OCI-LY7 (cell line): ENCODE measurements around the gene NIM1K. TPM values are rescaled to one million over a fixed set of nuclear protein-coding genes. Genes with fewer than 3 reads are reported as not detected.

Source experiments
- BruUV-seq: library from RNA; stranded (reverse); fragments of 400-500 nt; replicated peaks from 2 replicates; lab custom pipeline; 2021; lab: Mats Ljungman, UMichigan
- CTCF ChIA-PET: fragments of 300-600 bp; sonication (Branson Sonifier 250); formaldehyde crosslinking; loops from one replicate; lab custom pipeline; 2022; ENCODE audit warnings: antibody characterized with exemption; ENCODE audit not compliant: unreplicated experiment; lab: Charles Lee
- POLR2A ChIA-PET: fragments of 300-600 bp; sonication (Branson Sonifier 250); formaldehyde crosslinking; loops from one replicate; lab custom pipeline; 2022; ENCODE audit warnings: antibody characterized with exemption; lab: Charles Lee
- DNase-seq: peaks from one replicate; pipeline ENCODE4 v3.0.0-alpha.2; 2015; ENCODE audit warnings: low spot score
- H2AFZ ChIP-seq: fragments of 200-600 bp; sonication (generic), shearing (Covaris generic); 2 replicates; pipeline ENCODE4 v1.6.1; 2014; ENCODE audit warnings: mild to moderate bottlenecking, antibody characterized with exemption, low read length, moderate library complexity
- H3K27ac ChIP-seq: fragments of 200-600 bp; sonication (generic); 2 replicates; pipeline ENCODE4 v1.5.1; 2014; ENCODE audit warnings: mixed run types, low read depth, mild to moderate bottlenecking, moderate library complexity, low read length, inconsistent platforms; ENCODE audit not compliant: poor library complexity, severe bottlenecking
- H3K36me3 ChIP-seq: fragments of 200-600 bp; sonication (generic); 2 replicates; pipeline ENCODE4 v1.6.1; 2014; ENCODE audit warnings: mild to moderate bottlenecking, antibody characterized with exemption, low read length, moderate library complexity, mixed read lengths; ENCODE audit not compliant: insufficient read depth
- H3K4me1 ChIP-seq: fragments of 200-600 bp; sonication (generic); 2 replicates; pipeline ENCODE4 v1.5.1; 2014; ENCODE audit warnings: mild to moderate bottlenecking, low read length; ENCODE audit not compliant: insufficient read depth, poor library complexity, severe bottlenecking
- H3K4me2 ChIP-seq: fragments of 200-600 bp; sonication (generic); 2 replicates; pipeline ENCODE4 v1.6.1; 2014; ENCODE audit warnings: mild to moderate bottlenecking, low read length
- H3K4me3 ChIP-seq: fragments of 200-600 bp; sonication (generic); 2 replicates; pipeline ENCODE4 v1.5.1; 2014; ENCODE audit warnings: mild to moderate bottlenecking, low read depth, low read length; ENCODE audit not compliant: poor library complexity, severe bottlenecking
- H3K79me2 ChIP-seq: fragments of 200-600 bp; sonication (generic); 2 replicates; pipeline ENCODE4 v1.6.1; 2016; ENCODE audit warnings: low read depth, mild to moderate bottlenecking, low read length, moderate library complexity, mixed read lengths; ENCODE audit not compliant: insufficient read depth
- H3K9me2 ChIP-seq: fragments of 200-600 bp; sonication (generic); 2 replicates; pipeline ENCODE4 v1.6.1; 2016; ENCODE audit warnings: mild to moderate bottlenecking, low read length, mixed read lengths; ENCODE audit not compliant: insufficient read depth
- H3K9me3 ChIP-seq: fragments of 200-600 bp; sonication (generic); 2 replicates; pipeline ENCODE4 v1.6.1; 2014; ENCODE audit warnings: mild to moderate bottlenecking, mixed run types, low read length, mixed read lengths
- H4K20me1 ChIP-seq: fragments of 200-600 bp; sonication (generic); 2 replicates; pipeline ENCODE4 v1.6.1; 2014; ENCODE audit warnings: mild to moderate bottlenecking, antibody characterized with exemption, low read length, moderate library complexity, mixed read lengths; ENCODE audit not compliant: insufficient read depth
- CTCF ChIP-seq: fragments of 200-600 bp; sonication (generic); conservative IDR thresholded peaks from 2 replicates; pipeline ENCODE4 v1.5.1; 2014; ENCODE audit warnings: mild to moderate bottlenecking, antibody characterized with exemption, low read length, moderate library complexity, mixed read lengths
- EZH2phosphoT487 ChIP-seq: fragments of 200-600 bp; sonication (generic); IDR thresholded peaks from 2 replicates; pipeline ENCODE4 v1.6.1; 2018; ENCODE audit warnings: low read depth, borderline replicate concordance, mild to moderate bottlenecking, mixed run types, antibody characterized with exemption, low read length, moderate library complexity, mixed read lengths
- intact Hi-C: fragments of 100-400 bp; cut with micrococcal nuclease; formaldehyde crosslinking; loops from one replicate; pipeline ENCODE4 v1.10.0; 2022; ENCODE audit not compliant: unreplicated experiment
- total RNA-seq, 2 experiments: library from RNA; depleted of rRNA in 1 of 2; stranded (reverse); fragments of >200 nt in 1 of 2; shearing (Covaris generic) in 1 of 2; gene quantifications; 2 replicates each; pipeline ENCODE4 v1.2.3, GENCODE V29; 2014 to 2022

Gene NIM1K
- total RNA-seq, 2 experiments from 2014 or later: 0.41 to 0.68 TPM

GRCh38 chr5:43146958-43147357 is 45.1 kb upstream of the NIM1K start:
- no peak overlapping the region for H2AFZ ChIP-seq
- no peak for TF ChIP-seq CTCF
- TF ChIP-seq EZH2phosphoT487: no peak
- H4K20me1 ChIP-seq: 0 out of 2 replicates have a peak, but pooled peaks cover 3% of the 10 kb centered on the region
- H3K36me3 ChIP-seq: peaks cover 91% of the 10 kb centered on the region
- H3K4me2 ChIP-seq: no peak overlapping the region
- no peaks in the 10 kb centered on the region for H3K9me3 ChIP-seq
- DNase-seq: no peak
- H3K79me2 ChIP-seq: peaks cover 28% of the 10 kb centered on the region; the same call in 1 of the 2 replicates
- H3K9me2 ChIP-seq: no peaks in the 10 kb centered on the region
- no peaks in the 10 kb centered on the region for H3K4me1 ChIP-seq
- H3K27ac ChIP-seq: no peak overlapping the region
- ChIA-PET POLR2A (interaction anchor here (0.7 kb wide), 1 partner anchor 9 kb away, joined by 3 read pairs; no protein-coding TSS in a partner anchor), CTCF (no interaction called here)
- no peak overlapping the region for H3K4me3 ChIP-seq
- intact Hi-C loops: no loop called here
- BruUV-seq: no TSS peak

DNA sequence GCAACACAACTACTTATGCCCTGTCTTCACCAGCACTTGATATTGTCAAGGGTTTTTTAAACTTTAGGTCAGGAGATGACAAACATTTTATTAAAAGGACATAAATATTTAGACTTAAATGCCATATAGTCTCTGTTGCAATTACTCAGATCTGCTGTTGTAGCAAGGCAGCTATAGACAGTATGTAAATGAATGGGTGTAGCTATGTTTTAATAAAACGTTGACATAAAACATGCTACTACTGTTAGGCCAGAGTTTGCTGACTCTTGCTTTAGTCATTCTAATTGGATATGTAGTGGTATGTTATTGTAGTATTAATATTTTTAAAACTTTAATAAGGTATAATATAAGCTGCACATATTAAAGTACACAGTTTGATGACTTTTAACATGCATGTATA is 43.6 kb upstream of the NIM1K start:
- Histone ChIP-seq H3K9me3 (no peaks in the 10 kb centered on the region), H3K79me2 (peaks cover 28% of the 10 kb centered on the region; the same call in 1 of the 2 replicates), H2AFZ (no peak overlapping the region), H3K9me2 (no peaks in the 10 kb centered on the region), H4K20me1 (0 out of 2 replicates have a peak, but pooled peaks cover 3% of the 10 kb centered on the region), H3K4me3 (no peak overlapping the region), H3K4me1 (no peaks in the 10 kb centered on the region), H3K36me3 (peaks cover 90% of the 10 kb centered on the region), H3K27ac (no peak overlapping the region), H3K4me2 (no peak overlapping the region)
- intact Hi-C loops: no loop called here
- ChIA-PET POLR2A (interaction anchor here (1.1 kb wide), 1 partner anchor 17 kb away, joined by 4 read pairs; no protein-coding TSS in a partner anchor), CTCF (no interaction called here)
- TF ChIP-seq CTCF: no peak
- no peak for TF ChIP-seq EZH2phosphoT487
- DNase-seq: no peak
- no TSS peak for BruUV-seq

DNA sequence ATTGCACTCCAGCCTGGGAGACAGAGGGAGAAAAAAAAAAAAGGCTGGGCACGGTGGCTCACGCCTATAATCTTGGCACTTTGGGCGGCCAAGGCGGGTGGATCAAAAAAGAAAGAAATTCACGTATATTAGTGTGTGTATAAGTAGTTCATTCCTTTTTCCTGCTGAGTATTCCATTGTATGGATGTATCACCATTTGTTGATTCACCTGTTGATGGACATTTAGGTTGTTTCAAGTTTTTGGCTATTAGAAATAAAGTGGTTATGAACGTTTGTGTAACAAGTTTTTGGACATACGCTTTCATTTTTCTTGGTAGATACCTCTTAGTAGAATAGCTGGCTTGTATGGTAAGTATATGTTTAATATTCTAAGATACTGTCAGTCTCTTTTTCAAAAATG is 42.8 kb upstream of the NIM1K start:
- intact Hi-C loops: no loop called here
- Histone ChIP-seq H3K9me3 (no peaks in the 10 kb centered on the region), H3K4me3 (no peak overlapping the region), H3K4me1 (no peaks in the 10 kb centered on the region), H3K36me3 (peaks cover 94% of the 10 kb centered on the region), H3K27ac (no peak overlapping the region), H3K4me2 (no peak overlapping the region), H3K79me2 (peaks cover 28% of the 10 kb centered on the region; the same call in 1 of the 2 replicates), H4K20me1 (0 out of 2 replicates have a peak, but pooled peaks cover 3% of the 10 kb centered on the region), H3K9me2 (no peaks in the 10 kb centered on the region), H2AFZ (no peak overlapping the region)
- no TSS peak for BruUV-seq
- ChIA-PET POLR2A (interaction anchor here (1.1 to 1.2 kb wide), 2 partner anchors 16 to 335 kb away, joined by 3 to 4 read pairs; no protein-coding TSS in a partner anchor), CTCF (no interaction called here)
- no peak for TF ChIP-seq EZH2phosphoT487
- DNase-seq: no peak
